ENCODE results near the gene RCAN3.
"Not testable (repeated sequence)": the region's sequence is repeated elsewhere in the genome, so short reads cannot be mapped to it uniquely, and the experiment has no call there.

Gene RCAN3

DNA sequence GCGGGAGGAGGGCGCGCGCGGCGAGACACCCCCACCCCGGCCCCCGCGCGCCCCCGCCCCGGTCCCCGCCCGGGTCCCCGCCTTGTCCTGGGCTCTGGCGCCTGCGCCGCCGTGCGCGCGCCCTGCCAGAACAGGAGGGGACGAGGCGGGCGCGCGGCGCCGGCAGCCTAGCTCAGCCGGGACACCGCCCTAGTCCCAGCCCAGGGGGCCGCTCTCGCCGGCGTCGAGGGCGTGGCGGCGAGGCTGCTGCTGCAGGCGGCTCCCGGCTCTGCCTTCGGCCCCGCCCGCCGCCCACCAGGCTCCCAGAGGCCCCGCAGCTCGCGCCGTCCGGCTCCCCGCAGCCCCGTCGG is at the start of gene RCAN3:
TSS of gene RCAN3 (plus strand) at position 128 of the 350 bp plus-strand sequence. CDS start 11,537 bp downstream, outside the sequence.
- peak; percentile 68 to 75 for DNase-seq (ENCODE audit: low read depth in 2 of 2)
- peak within 1 kb of the TSS; percentile 67 to 70 for H3K4me3 ChIP-seq (replicated peaks in 1 of 2; ENCODE audit: low read depth in 2 of 2, low read length in 2 of 2)
- TF ChIP-seq, protein P1, sequence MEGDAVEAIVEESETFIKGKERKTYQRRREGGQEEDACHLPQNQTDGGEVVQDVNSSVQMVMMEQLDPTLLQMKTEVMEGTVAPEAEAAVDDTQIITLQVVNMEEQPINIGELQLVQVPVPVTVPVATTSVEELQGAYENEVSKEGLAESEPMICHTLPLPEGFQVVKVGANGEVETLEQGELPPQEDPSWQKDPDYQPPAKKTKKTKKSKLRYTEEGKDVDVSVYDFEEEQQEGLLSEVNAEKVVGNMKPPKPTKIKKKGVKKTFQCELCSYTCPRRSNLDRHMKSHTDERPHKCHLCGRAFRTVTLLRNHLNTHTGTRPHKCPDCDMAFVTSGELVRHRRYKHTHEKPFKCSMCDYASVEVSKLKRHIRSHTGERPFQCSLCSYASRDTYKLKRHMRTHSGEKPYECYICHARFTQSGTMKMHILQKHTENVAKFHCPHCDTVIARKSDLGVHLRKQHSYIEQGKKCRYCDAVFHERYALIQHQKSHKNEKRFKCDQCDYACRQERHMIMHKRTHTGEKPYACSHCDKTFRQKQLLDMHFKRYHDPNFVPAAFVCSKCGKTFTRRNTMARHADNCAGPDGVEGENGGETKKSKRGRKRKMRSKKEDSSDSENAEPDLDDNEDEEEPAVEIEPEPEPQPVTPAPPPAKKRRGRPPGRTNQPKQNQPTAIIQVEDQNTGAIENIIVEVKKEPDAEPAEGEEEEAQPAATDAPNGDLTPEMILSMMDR (IDR thresholded peaks at IDR 0.05; ENCODE audit: low read depth, low read length) = no peak

DNA sequence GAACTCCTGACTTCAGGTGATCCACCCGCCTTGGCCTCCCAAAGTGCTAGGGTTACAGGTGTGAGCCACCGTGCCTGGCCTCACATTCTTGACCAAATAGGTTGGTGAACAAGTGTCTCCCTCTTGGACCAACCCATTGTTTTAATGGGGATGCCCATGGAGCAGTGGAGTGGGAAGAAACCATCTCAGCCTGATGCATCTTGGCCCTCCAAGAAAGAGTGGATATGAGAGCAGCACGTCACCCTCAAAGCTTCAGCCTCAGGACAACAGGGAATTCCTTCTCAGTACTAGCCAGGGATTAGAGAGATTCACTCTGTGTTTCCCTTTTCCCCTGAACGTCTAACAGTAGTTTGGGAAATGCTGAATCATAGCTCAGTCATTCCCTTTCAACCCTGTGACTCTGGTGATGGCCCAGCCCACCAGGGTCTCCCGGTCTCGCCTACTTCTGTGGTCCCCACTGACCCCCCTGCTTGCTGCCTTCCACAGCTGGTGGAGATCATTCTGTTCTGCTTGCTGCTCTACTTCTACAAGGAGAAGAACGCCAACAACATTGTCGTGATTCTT is 49.6 kb upstream of the RCAN3 start:
- no peak for DNase-seq (ENCODE audit: low read depth in 2 of 2)
- H3K4me3 ChIP-seq (replicated peaks in 1 of 2; ENCODE audit: low read depth in 2 of 2, low read length in 2 of 2) = no peak overlapping the region
- TF ChIP-seq, protein P1 (IDR thresholded peaks at IDR 0.05; ENCODE audit: low read depth, low read length) = no peak

GRCh38 chr1:24454673-24455072 is 48.0 kb upstream of the RCAN3 start:
- TF ChIP-seq, protein P1 (IDR thresholded peaks at IDR 0.05; ENCODE audit: low read depth, low read length) = no peak
- H3K4me3 ChIP-seq (replicated peaks in 1 of 2; ENCODE audit: low read depth in 2 of 2, low read length in 2 of 2) = no peak overlapping the region
- peak in 1 of 2 donors; percentile 54 for DNase-seq (ENCODE audit: low read depth in 2 of 2)

DNA sequence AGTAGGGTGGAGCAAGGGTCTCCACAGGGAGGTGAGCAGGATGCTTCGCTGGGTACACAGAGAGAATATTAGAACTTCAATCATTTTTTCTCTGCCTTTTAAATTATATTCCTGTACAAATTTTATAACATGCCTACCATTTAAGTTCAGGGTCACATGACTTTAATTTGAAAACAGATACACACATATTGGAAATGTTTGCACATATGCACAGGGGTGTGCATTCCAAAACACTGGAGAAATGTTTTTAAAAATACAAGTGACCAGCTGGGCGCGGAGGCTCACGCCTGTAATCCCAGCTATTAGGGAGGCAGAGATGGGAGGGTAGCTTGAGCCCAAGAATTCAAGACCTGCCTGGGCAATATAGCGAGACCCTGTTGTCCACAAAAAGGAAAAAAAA is 47.4 kb upstream of the RCAN3 start:
- TF ChIP-seq, protein P1 (IDR thresholded peaks at IDR 0.05; ENCODE audit: low read depth, low read length) = no peak
- no peak overlapping the region for H3K4me3 ChIP-seq (replicated peaks in 1 of 2; ENCODE audit: low read depth in 2 of 2, low read length in 2 of 2)

DNA sequence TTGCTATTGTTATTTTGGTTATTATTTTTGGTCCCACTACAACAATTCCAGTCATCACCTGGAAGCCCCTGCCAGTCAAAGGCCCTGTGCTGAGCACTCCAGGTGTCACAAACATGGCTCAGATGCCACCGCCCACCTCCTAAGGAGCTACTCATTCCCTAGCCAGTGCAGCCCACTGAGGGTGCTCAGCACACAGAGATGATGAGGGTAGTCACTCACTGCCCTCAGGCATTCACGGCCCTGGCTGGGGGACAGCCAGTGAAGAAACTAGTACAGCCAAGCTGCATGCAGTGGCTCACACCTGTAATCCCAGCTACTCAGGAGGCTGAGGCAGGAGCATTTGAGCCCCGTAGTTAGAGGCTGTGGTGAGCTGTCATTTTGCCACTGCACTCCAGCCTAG is 44.8 kb upstream of the RCAN3 start:
- DNase-seq (ENCODE audit: low read depth in 2 of 2) = no peak
- no peak overlapping the region for H3K4me3 ChIP-seq (replicated peaks in 1 of 2; ENCODE audit: low read depth in 2 of 2, low read length in 2 of 2)
- TF ChIP-seq, protein P1 (IDR thresholded peaks at IDR 0.05; ENCODE audit: low read depth, low read length) = no peak

More for the DNA sequence above, 47.4 kb upstream of the RCAN3 start:
- no peak for DNase-seq (ENCODE audit: low read depth in 2 of 2)

- TF ChIP-seq, protein P1 (IDR thresholded peaks at IDR 0.05; ENCODE audit: low read depth, low read length) = no peak
- no peak for DNase-seq (ENCODE audit: low read depth in 2 of 2)
Measured at GRCh38 chr1:24459551-24460266, 42.9 kb upstream of the RCAN3 start.

DNA sequence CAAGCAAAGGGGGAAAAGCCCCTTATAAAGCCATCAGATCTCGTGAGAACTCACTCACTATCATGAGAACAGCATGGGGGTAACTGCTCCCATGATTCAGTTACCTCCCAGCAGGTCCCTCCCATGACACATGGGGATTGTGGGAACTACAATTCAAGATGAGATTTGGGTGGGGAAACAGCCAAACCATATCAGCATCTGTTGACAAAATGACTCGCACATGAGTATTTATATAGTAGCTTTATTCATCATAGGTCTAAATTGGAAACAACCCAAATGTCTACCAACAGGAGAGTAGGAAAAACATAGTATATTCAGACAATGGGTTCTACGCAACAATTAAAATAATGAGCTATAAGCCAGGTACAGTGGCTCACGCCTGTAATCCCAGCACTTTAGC is 40.5 kb upstream of the RCAN3 start:
- DNase-seq (ENCODE audit: low read depth in 2 of 2) = peak in 1 of 2 donors; percentile 65
- H3K4me3 ChIP-seq (replicated peaks in 1 of 2; ENCODE audit: low read depth in 2 of 2, low read length in 2 of 2) = not testable (repeated sequence)

More at GRCh38 chr1:24459551-24460266, 42.9 kb upstream of the RCAN3 start:
- no peak overlapping the region for H3K4me3 ChIP-seq (replicated peaks in 1 of 2; ENCODE audit: low read depth in 2 of 2, low read length in 2 of 2)

Data from cardiac fibroblast (primary cell).